Mesendoderm (in vitro differentiated cells): ENCODE data around the gene LRRC7.

Source experiments
- DNase-seq: peaks from one replicate; pipeline ENCODE4 v3.0.0; 2013
- H2AK5ac ChIP-seq: 2 replicates; pipeline ENCODE4 v1.6.1; 2013; ENCODE audit warnings: low read length, inconsistent platforms
- H2BK120ac ChIP-seq: 2 replicates; pipeline ENCODE4 v1.6.1; 2013; ENCODE audit warnings: low read depth, mild to moderate bottlenecking, low read length, moderate library complexity, mixed read lengths
- H2BK15ac ChIP-seq: replicated peaks from 2 replicates; pipeline ENCODE4 v1.6.1; 2013; ENCODE audit warnings: low read depth, mild to moderate bottlenecking, moderate library complexity
- H2BK5ac ChIP-seq: 2 replicates; pipeline ENCODE4 v1.6.1; 2013; ENCODE audit warnings: low read length, inconsistent platforms
- H3K18ac ChIP-seq: 2 replicates; pipeline ENCODE4 v1.6.1; 2013; ENCODE audit warnings: mild to moderate bottlenecking, low read length, mixed read lengths
- H3K23ac ChIP-seq: one replicate; pipeline ENCODE4 v1.6.1; 2013; ENCODE audit warnings: low read length
- H3K27ac ChIP-seq: 2 replicates; pipeline ENCODE4 v1.5.1; 2013; ENCODE audit warnings: low read depth, mild to moderate bottlenecking, inconsistent platforms, low read length, moderate library complexity
- H3K27me3 ChIP-seq: 2 replicates; pipeline ENCODE4 v1.6.1; 2013; ENCODE audit warnings: low read length, control low read depth, mild to moderate bottlenecking, inconsistent platforms; ENCODE audit not compliant: insufficient read depth, poor library complexity
- H3K36me3 ChIP-seq: 2 replicates; pipeline ENCODE4 v1.6.1; 2013; ENCODE audit warnings: low read length, inconsistent platforms; ENCODE audit not compliant: control insufficient read depth, insufficient read depth
- H3K4ac ChIP-seq: one replicate; pipeline ENCODE4 v1.6.1; 2013; ENCODE audit warnings: low read depth, mild to moderate bottlenecking, low read length, moderate library complexity
- H3K4me1 ChIP-seq: 2 replicates; pipeline ENCODE4 v1.6.1; 2013; ENCODE audit warnings: low read depth, low read length, inconsistent platforms; ENCODE audit not compliant: control insufficient read depth
- H3K4me2 ChIP-seq: 2 replicates; pipeline ENCODE4 v1.6.1; 2013; ENCODE audit warnings: low read length
- H3K4me3 ChIP-seq: 2 replicates; pipeline ENCODE4 v1.5.1; 2013; ENCODE audit warnings: mild to moderate bottlenecking, low read length
- H3K56ac ChIP-seq: one replicate; pipeline ENCODE4 v1.6.1; 2013; ENCODE audit warnings: low read length
- H3K79me1 ChIP-seq: 2 replicates; pipeline ENCODE4 v1.6.1; 2013; ENCODE audit warnings: low read length, inconsistent platforms
- H3K79me2 ChIP-seq: 2 replicates; pipeline ENCODE4 v1.6.1; 2013; ENCODE audit warnings: mild to moderate bottlenecking, low read length; ENCODE audit not compliant: control insufficient read depth, insufficient read depth
- H3K9ac ChIP-seq: 2 replicates; pipeline ENCODE4 v1.6.1; 2013; ENCODE audit warnings: low read length, inconsistent platforms
- H4K5ac ChIP-seq: one replicate; pipeline ENCODE4 v1.6.1; 2013; ENCODE audit warnings: low read length
- H4K8ac ChIP-seq: one replicate; pipeline ENCODE4 v1.6.1; 2013; ENCODE audit warnings: low read depth, mild to moderate bottlenecking, control low read depth, low read length, moderate library complexity
- WGBS: extraction: QIAGEN DNeasy Blood & Tissue Kit; methylation state at CpG from one replicate; pipeline ENCODE4 v1.1.7; 2013; ENCODE audit warnings: low lambda C conversion rate, missing lambda C conversion rate; ENCODE audit not compliant: insufficient coverage; ENCODE audit errors: extremely low coverage; 5-methylcytosine and 5-hydroxymethylcytosine counted together

Gene LRRC7

GRCh38 chr1:70025052-70025451 lies 457.3 kb downstream of the LRRC7 start:
- no peak overlapping the region for H3K18ac ChIP-seq
- H2AK5ac ChIP-seq = no peak overlapping the region
- no peaks in the 10 kb centered on the region for H3K36me3 ChIP-seq
- no peaks in the 10 kb centered on the region for H3K79me2 ChIP-seq
- H2BK120ac ChIP-seq = no peak overlapping the region
- no peak overlapping the region for H2BK5ac ChIP-seq
- H4K8ac ChIP-seq = no peak overlapping the region
- H3K4me1 ChIP-seq = no peaks in the 10 kb centered on the region
- DNase-seq = no peak
- no peak overlapping the region for H3K9ac ChIP-seq
- no peak overlapping the region for H3K4ac ChIP-seq
- no peak overlapping the region for H2BK15ac ChIP-seq
- H3K79me1 ChIP-seq = no peaks in the 10 kb centered on the region
- no peak overlapping the region for H4K5ac ChIP-seq
- no peak overlapping the region for H3K27ac ChIP-seq
- H3K56ac ChIP-seq = no peak overlapping the region
- H3K4me3 ChIP-seq = no peak overlapping the region
- no peak overlapping the region for H3K4me2 ChIP-seq
- H3K23ac ChIP-seq = no peak overlapping the region
- H3K27me3 ChIP-seq = no peaks in the 10 kb centered on the region

GRCh38 chr1:70025846-70026245 lies 458.1 kb downstream of the LRRC7 start:
- H3K18ac ChIP-seq = no peak overlapping the region
- H2BK120ac ChIP-seq = no peak overlapping the region
- no peak for DNase-seq
- no peak overlapping the region for H2BK15ac ChIP-seq
- no peak overlapping the region for H3K9ac ChIP-seq
- H3K4ac ChIP-seq = no peak overlapping the region
- no peak overlapping the region for H4K8ac ChIP-seq
- H3K36me3 ChIP-seq = no peaks in the 10 kb centered on the region
- H3K27ac ChIP-seq = no peak overlapping the region
- H3K79me1 ChIP-seq = no peaks in the 10 kb centered on the region
- H3K4me2 ChIP-seq = no peak overlapping the region
- H3K4me1 ChIP-seq = no peaks in the 10 kb centered on the region
- H3K79me2 ChIP-seq = no peaks in the 10 kb centered on the region
- H4K5ac ChIP-seq = no peak overlapping the region
- H3K4me3 ChIP-seq = no peak overlapping the region
- H3K23ac ChIP-seq = no peak overlapping the region
- H2AK5ac ChIP-seq = no peak overlapping the region
- H2BK5ac ChIP-seq = no peak overlapping the region
- H3K56ac ChIP-seq = no peak overlapping the region
- H3K27me3 ChIP-seq = no peaks in the 10 kb centered on the region

GRCh38 chr1:70033266-70033873 lies 465.6 kb downstream of the LRRC7 start:
- no peak for DNase-seq
- Histone ChIP-seq H4K8ac (no peak overlapping the region), H3K56ac (no peak overlapping the region), H3K9ac (no peak overlapping the region), H2BK5ac (no peak overlapping the region), H3K27me3 (no peaks in the 10 kb centered on the region), H2AK5ac (no peak overlapping the region), H2BK15ac (no peak overlapping the region), H2BK120ac (no peak overlapping the region), H4K5ac (no peak overlapping the region), H3K4me2 (no peak overlapping the region), H3K79me1 (no peaks in the 10 kb centered on the region), H3K4me3 (no peak overlapping the region), H3K79me2 (no peaks in the 10 kb centered on the region), H3K4me1 (no peaks in the 10 kb centered on the region), H3K36me3 (no peaks in the 10 kb centered on the region), H3K18ac (no peak overlapping the region), H3K23ac (no peak overlapping the region), H3K27ac (no peak overlapping the region), H3K4ac (no peak overlapping the region)
- no CpG with 5 or more reads among the region's 5 CpGs for WGBS

DNA sequence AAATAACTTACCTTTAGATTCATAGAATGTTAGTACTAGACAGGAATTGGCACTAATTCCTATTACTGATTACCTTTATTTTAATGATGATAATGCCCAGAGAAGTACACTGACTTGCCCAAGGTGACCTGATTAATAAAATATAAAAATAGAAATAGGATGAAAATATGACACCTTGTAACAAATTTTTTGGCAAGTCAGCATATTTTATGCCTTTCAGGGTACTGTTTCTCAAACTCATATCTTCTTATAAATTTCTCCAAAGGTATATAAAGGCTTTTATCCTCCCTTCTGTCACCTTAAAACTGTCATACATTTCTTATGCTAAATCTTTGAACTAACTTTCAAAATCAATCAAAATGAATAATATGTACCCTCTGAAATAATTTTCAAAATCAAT lies 466.2 kb downstream of the LRRC7 start:
- no peaks in the 10 kb centered on the region for H3K79me2 ChIP-seq
- DNase-seq = no peak
- H3K4me3 ChIP-seq = no peak overlapping the region
- no peak overlapping the region for H2BK15ac ChIP-seq
- H3K9ac ChIP-seq = no peak overlapping the region
- no peaks in the 10 kb centered on the region for H3K79me1 ChIP-seq
- no peak overlapping the region for H3K4ac ChIP-seq
- no peaks in the 10 kb centered on the region for H3K4me1 ChIP-seq
- no peak overlapping the region for H4K5ac ChIP-seq
- no peak overlapping the region for H2BK120ac ChIP-seq
- H3K27me3 ChIP-seq = no peaks in the 10 kb centered on the region
- no peak overlapping the region for H3K23ac ChIP-seq
- no peaks in the 10 kb centered on the region for H3K36me3 ChIP-seq
- no peak overlapping the region for H3K56ac ChIP-seq
- H3K27ac ChIP-seq = no peak overlapping the region
- no peak overlapping the region for H2AK5ac ChIP-seq
- H2BK5ac ChIP-seq = no peak overlapping the region
- no peak overlapping the region for H3K18ac ChIP-seq
- H3K4me2 ChIP-seq = no peak overlapping the region
- no peak overlapping the region for H4K8ac ChIP-seq

DNA sequence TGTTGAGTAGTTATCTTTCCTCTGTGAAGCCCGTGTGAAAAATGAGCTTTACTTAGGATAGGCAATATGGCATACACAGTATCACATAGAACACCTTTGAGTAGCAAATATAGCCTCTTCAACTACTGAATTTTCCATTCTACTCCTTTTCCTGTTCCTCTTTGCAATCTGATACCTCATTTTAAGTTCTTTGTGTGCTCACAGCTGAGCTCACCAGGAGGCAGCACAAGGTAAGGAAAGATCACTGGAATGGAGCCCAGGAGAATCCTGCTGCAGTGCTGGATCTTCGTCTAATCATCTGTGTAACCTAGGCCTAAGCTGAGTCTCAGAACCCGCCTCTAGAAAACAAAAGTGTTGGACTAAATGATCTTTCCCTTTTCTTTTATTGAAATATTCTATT lies 466.7 kb downstream of the LRRC7 start:
- Histone ChIP-seq H3K56ac (no peak overlapping the region), H3K4me2 (no peak overlapping the region), H3K4me1 (no peaks in the 10 kb centered on the region), H2BK15ac (no peak overlapping the region), H2AK5ac (no peak overlapping the region), H3K9ac (no peak overlapping the region), H3K4ac (no peak overlapping the region), H3K79me2 (no peaks in the 10 kb centered on the region), H3K79me1 (no peaks in the 10 kb centered on the region), H3K23ac (no peak overlapping the region), H3K36me3 (no peaks in the 10 kb centered on the region), H3K27ac (no peak overlapping the region), H3K18ac (no peak overlapping the region), H3K4me3 (no peak overlapping the region), H2BK5ac (no peak overlapping the region), H2BK120ac (no peak overlapping the region), H3K27me3 (no peaks in the 10 kb centered on the region), H4K5ac (no peak overlapping the region), H4K8ac (no peak overlapping the region)
- peak; percentile 90 for DNase-seq
- no CpG with 5 or more reads among the region's 3 CpGs for WGBS

- H3K79me2 ChIP-seq = no peaks in the 10 kb centered on the region
- no peaks in the 10 kb centered on the region for H3K4me1 ChIP-seq
- H4K8ac ChIP-seq = no peak overlapping the region
- H3K9ac ChIP-seq = no peak overlapping the region
- H2BK5ac ChIP-seq = no peak overlapping the region
- H3K56ac ChIP-seq = no peak overlapping the region
- peak; percentile 57 for DNase-seq
- no peak overlapping the region for H3K4me3 ChIP-seq
- H3K27ac ChIP-seq = no peak overlapping the region
- H4K5ac ChIP-seq = no peak overlapping the region
- H3K79me1 ChIP-seq = no peaks in the 10 kb centered on the region
- no peak overlapping the region for H3K4ac ChIP-seq
- H2BK15ac ChIP-seq = no peak overlapping the region
- H2AK5ac ChIP-seq = no peak overlapping the region
- no peaks in the 10 kb centered on the region for H3K36me3 ChIP-seq
- H2BK120ac ChIP-seq = no peak overlapping the region
- no peak overlapping the region for H3K4me2 ChIP-seq
- H3K18ac ChIP-seq = no peak overlapping the region
- no CpG with 5 or more reads among the region's 10 CpGs for WGBS
- H3K27me3 ChIP-seq = no peaks in the 10 kb centered on the region
- no peak overlapping the region for H3K23ac ChIP-seq
Observed at GRCh38 chr1:70038025-70038424, 470.3 kb downstream of the LRRC7 start.
